Measurements from ENCODE around the gene MVP.
"Not testable (repeated sequence)": the region's sequence is repeated elsewhere in the genome, so short reads cannot be mapped to it uniquely, and the experiment has no call there.

Gene MVP

DNA sequence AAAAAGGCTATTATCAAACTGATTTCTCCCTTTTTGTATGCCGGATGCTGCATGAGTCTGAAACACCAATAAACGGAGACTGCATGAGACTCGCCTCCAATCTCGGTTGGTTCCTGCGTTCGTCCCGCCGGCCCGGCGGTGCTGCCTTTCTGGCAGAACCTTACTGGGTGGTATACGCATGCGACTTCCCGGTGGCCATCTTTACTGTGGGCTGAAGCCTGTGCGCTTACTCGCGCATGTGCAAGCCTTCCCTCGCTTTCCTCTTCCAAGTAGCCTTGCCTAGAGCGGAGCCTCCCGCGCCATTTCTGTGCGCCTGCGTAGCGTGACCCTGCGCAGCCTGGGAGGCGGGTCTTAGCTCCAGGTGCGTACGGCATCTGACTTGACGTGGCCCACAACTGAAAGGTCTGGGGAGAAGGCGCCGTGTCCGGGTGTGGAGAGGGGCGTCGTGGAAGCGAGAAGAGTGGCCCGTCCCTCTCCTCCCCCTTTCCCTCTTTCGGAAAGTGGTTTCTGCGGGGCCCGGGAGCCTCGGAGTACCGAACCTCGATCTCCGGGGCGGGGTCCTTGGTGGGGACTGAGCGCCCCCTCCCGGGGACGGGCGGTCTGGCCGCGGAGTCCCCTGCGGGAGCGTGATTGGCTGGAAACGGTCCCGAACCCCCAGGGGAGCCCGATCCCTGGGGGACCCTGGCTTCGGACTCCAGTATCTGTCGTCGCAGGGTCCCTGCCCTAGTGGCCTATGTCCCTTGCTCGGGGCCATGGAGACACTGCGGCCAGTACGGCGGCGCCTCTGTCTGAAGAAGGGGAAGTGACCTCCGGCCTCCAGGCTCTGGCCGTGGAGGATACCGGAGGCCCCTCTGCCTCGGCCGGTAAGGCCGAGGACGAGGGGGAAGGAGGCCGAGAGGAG, 4.2 kb upstream of the MVP start, which contains the start of gene PAGR1:
TSS of gene PAGR1 (plus strand) at position 360 of the 901 bp plus-strand sequence. CDS start at position 734, 374 bp downstream.
- DNase-seq (ENCODE audit: low read depth) = peak; percentile 100

DNA sequence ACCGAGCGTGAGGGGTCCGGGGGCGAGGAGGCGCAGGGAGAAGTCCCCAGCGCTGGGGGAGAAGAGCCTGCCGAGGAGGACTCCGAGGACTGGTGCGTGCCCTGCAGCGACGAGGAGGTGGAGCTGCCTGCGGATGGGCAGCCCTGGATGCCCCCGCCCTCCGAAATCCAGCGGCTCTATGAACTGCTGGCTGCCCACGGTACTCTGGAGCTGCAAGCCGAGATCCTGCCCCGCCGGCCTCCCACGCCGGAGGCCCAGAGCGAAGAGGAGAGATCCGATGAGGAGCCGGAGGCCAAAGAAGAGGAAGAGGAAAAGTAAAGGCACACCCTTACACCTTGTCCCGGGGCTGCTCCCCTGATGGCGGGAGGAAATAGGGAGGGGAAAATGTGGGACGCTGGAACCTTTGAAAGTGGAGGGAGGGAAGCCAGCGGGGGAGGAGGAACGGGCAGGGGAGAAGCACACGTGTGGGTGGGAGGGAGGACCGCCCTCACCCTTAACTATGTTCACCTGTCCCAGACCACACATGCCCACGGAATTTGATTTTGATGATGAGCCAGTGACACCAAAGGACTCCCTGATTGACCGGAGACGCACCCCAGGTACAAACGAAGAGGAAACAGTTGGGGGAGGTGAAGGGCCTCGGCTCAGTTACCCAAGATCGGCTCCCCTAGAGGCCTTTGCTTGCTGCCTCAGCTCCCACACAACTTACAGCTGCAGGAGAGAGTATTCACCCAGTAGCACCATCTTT, 3.4 kb upstream of the MVP start:
- DNase-seq (ENCODE audit: low read depth) = peak; percentile 71

DNA sequence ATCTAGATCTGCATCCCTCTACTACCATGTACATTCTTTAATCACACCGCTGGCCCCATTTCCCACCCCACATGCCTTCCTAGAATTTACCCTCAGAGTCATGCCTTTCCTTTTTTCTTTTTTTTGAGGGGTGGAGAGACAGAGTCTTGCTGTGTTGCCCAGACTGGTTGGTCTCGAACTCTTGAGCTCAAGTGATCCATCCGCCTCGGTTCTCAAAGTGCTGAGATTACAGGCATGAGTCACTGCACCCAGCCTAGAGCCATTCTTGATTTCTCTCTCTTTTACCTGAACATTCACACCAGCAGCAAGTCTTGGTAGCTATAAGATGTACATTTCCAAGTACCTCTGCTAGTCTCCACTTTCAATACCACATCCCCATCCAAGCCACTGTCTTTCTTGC, 2.2 kb upstream of the MVP start:
- DNase-seq (ENCODE audit: low read depth) = no peak

DNA sequence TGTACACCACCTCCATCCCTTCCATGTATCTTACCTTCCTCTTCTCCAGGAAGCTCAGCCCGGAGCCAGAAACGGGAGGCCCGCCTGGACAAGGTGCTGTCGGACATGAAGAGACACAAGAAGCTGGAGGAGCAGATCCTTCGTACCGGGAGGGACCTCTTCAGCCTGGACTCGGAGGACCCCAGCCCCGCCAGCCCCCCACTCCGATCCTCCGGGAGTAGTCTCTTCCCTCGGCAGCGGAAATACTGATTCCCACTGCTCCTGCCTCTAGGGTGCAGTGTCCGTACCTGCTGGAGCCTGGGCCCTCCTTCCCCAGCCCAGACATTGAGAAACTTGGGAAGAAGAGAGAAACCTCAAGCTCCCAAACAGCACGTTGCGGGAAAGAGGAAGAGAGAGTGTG, 756 bp upstream of the MVP start:
- no peak for DNase-seq (ENCODE audit: low read depth)

DNA sequence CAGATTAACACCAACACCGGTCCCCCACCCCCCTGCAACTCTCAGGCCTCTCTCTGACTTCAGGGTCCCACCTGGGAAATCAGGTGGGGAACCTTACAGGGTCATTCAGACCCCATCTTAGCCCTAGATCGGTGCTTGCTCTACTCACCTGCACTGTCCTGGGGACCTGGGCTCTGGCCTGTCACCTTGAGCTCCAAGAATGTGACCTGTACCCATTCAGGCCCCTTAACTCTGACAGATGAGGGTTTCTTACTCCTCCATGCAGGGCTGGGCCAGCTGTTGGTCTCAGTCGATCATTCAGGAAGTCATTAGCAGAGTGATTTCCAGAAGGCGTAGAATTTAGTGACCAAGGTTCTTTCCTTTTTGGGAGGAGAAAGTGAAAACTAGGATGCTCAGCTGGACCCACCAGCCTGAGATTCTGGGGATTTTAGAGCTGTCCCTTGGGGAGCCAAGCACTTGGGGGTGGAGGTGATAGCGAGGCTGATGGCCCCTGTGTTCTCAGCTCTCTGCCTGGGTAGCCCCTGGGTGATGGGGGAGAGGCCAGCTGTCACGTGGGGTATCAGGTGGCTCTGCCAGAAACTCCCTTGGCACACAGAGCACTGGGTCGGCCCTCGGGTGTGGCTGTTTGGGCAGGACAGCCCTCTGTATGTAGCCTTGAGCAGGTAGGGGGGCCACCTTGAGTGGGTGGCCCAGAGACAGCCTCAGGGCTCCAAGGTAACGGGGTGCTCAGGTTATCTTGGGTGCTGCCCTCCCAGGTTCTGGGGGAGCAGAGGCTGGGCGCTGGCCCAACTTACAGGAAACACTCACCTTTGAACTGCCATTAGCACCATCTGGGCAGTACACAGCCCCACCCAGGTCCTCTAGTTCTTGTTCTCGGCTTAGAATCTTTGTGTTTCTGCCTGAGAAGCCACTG, 724 bp downstream of the MVP start:
- DNase-seq (ENCODE audit: low read depth) = peak; percentile 54

DNA sequence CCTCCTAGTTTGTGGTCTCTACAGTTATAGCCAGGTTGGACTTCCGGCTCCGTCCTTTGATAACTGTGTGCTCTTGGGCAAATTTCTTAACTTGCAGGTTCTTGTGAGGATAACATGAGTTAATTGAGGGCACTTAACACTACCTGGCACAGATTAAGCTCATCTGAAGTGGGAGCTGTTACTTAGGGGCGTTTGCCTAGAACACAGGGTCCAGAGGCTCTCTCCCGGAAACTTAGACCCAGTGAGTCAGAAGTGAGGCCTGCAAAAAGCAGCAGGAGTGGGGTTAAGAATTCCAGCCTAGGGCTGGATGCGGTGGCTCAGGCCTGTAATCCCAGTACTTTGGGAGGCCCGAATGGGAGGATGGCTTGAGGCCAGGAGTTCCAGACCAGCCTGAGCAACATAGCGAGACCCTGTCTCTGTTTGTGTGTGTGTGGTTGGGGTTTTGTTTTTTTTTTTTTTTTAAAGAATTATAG, 1.4 kb downstream of the MVP start:
- DNase-seq (ENCODE audit: low read depth) = peak; percentile 70

DNA sequence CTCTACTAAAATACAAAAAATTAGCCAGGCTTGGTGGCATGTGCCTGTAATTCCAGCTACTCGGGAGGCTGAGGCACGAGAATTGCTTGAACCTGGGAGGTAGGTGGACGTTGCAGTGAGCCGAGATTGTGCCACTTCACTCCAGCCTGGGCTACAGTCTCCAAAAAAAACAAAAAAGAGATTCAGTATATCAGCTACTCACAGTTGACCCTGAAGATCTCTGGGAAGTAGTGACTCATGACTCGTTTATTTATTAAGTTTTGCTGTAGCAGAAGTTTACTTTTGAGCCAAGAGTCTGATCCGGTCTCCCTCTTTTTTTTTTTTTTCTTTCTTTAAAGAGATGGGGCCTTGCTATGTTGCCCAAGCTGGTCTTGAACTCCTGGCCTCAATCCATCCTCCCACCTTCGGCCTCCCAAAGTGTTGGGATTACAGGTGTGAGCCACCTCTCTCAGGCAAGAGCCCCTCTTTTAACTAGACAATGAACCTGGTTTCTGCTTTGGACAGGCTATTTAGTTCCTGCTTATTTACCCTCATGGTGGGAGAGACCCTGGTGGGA, 4.4 kb downstream of the MVP start:
- peak; percentile 57 for DNase-seq (ENCODE audit: low read depth)

DNA sequence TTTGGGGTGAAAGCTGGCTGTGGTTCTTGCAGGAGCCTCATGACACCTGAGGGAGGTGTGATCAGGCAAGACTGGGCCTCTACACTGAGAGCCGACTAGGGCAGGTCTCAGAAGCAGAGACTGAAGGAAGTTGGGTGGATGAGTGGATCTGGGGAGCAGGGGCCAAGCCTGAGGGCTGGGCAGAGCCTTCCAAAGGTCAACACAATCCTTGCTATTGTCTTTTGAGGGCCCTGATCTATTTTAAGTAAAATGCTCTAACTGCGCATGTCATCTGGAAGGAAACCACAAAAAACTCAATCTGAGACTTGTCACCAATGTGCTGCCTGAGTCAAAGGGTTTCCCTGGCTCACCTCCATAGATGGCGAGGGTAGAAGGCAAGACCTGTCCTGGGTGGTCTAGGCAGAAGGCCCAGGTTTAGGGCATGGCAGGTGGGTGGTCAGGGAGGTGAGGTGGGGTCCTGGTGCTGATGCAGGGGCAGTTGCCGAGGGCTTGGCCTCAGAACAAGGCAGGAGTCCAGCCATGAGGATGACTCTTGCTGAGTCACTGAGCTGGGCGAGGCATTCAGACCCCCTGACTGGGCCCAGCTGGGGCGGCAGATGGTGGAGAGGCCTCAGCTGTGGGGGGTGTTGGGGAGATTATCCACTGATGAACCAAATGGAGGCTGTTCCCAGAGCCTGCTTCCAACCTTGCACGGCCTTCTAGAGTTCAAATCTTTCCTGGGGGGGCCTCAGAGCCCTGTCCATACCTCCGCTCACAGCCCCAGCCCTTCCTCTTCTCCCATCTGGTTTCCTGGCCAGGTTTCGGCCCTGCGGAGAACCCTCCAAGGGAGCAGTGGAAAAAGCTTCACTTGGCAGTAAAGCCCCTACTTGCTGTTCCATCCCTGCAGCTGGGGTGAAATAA, 5.1 kb downstream of the MVP start:
- peak; percentile 54 for DNase-seq (ENCODE audit: low read depth)

DNA sequence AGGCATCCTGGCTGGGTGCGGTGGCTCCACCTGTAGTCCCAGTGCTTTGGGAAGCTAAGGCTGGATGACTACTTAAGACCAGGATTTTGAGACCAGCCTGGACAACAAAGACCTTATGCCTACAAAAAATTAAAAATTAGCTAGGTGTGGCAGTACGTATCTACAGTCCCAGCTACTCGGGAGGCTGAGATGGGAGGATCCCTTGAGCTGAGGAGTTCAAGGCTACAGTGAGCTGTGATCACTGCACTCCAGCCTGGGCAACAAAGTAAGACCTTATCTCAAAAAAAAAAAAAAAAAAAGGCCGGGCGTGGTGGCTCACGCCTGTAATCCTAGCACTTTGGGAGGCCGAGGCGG, 6.1 kb downstream of the MVP start:
- no peak for DNase-seq (ENCODE audit: low read depth)

DNA sequence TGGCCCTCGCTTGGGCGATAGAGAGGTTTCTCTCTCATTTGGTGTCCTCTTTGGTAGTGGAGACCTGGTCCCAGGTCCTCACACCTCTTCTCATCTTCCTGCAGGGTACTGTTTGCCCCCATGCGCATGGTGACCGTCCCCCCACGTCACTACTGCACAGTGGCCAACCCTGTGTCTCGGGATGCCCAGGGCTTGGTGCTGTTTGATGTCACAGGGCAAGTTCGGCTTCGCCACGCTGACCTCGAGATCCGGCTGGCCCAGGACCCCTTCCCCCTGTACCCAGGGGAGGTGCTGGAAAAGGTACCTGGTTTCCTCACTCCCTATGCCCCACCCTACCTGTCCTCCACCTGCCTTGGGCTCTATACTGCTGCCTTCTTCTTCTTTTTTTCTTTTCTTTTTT, 10.5 kb downstream of the MVP start:
- DNase-seq (ENCODE audit: low read depth) = no peak

DNA sequence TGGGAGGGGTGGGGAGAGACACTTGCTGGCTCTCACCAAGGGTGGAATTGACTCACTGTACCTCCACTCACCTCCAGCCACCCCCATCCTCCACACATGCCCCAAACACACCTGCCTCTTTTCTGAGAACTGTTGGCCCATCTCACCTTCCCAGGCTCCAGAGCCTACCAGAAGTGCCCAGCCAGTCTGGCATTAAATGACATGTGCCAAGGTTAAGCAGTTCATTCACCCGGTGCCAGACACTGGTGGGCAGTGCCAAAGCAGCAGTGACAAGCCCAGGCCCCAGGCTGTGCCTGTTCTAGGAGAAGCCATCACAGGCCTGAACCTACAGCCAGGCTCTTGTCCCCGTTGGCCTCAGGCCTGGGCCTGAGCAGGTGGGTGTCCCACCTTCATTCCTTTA, 11.2 kb downstream of the MVP start:
- no peak for DNase-seq (ENCODE audit: low read depth)

DNA sequence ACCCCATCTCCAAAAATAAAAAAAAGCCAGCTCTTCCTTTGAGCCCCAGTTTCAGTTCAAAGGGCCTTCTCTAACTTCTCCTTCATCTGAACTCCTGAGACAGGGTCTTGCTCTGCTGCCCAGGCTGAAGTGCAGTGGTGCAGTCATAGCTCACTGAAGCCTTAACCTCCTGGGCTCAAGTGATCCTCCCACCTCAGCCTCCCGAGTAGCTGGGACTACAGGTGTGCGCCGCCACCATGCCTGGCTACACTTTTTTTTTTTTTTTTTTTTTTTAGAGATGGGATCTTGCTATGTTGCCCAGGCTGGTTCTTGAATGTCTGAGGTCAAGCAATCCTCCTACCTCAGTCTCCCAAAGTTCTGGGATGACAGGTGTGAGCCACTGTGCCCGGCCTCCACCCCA, 13.0 kb downstream of the MVP start:
- DNase-seq (ENCODE audit: low read depth) = not testable (repeated sequence)

DNA sequence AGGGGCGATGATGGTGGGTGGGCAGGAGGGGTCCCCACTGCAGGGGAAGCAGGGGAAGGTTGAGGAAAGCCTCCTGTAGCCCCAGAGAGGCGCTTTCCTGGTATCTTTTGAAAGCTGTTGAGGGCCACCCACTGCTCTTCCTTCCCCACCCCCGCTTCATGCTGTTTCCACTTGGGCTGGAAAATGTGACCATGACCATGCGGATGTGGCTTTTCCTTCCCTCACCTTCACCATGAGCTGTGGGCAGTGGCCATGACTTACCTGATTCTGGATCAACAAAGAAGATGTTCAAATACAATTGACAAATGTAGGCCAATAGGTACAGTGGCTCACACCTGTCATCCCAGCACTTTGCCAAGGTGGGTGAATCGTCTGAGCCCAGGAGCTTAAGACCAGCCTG, 13.8 kb downstream of the MVP start:
- DNase-seq (ENCODE audit: low read depth) = no peak

DNA sequence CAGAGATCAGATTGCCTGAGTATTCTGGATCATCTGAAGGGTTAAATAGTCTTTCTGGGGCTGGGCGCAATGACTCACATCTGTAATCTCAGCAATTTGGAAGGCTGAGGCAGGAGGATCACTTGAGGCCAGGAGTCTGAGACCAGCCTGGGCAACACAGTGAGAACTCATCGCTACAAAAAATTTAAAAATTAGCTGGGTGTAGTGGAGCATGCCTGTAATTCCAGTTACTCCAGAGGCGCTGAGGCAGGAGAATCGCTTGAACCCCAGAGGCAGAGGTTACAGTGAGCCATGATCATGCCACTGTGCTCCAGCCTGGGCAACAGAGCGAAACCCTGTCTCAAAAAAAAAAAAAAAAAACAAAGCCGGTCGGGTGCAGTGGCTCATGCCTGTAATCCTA, 15.7 kb downstream of the MVP start:
- no peak for DNase-seq (ENCODE audit: low read depth)

DNA sequence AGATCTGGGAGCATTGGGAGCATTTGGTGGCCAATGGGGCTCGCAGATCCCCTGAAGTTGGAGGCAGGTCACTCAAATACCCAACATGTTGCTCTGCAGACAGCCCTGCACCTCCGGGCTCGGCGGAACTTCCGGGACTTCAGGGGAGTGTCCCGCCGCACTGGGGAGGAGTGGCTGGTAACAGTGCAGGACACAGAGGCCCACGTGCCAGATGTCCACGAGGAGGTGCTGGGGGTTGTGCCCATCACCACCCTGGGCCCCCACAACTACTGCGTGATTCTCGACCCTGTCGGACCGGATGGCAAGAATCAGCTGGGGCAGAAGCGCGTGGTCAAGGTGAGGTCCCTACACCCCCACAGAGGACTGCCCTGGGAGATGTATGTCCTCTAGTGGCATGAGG, 16.4 kb downstream of the MVP start:
- no peak for DNase-seq (ENCODE audit: low read depth)

DNA sequence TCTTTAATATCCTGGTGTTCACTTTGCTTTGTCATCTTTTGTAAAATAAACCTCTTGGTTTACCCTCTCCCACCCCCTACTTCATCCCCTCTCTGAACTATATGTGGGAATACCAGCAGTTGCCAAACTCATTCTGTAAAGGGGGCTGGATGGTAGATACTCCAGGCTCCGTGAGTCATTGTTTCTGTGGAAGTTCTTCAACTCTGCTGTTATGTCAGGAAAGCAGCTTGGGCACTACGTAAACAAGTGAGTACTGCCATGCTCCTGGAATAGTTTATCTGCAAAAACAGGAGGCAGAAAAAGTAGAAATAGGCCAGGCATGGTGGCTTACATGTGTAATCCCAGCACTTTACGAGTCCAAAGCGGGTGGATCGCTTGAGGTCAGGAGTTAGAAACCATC, 17.6 kb downstream of the MVP start:
- no peak for DNase-seq (ENCODE audit: low read depth)

DNA sequence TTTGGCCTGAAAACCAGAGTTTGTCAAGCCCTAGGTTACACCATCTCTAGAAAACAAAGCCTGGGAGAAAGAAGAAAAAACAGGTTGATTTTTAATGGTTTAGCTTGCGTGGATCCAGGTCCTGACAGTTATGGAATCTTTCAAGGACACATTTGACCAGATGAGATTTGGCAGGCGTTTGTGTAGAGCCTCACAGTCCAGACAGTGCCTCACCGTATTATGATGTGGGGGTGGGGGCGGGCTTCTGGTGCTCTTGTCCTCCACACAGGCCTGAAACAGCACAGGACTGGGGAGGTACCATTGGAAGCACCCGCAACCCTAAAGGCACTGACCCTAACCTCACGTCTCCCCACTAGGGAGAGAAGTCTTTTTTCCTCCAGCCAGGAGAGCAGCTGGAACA, 19.6 kb downstream of the MVP start:
- DNase-seq (ENCODE audit: low read depth) = no peak

DNA sequence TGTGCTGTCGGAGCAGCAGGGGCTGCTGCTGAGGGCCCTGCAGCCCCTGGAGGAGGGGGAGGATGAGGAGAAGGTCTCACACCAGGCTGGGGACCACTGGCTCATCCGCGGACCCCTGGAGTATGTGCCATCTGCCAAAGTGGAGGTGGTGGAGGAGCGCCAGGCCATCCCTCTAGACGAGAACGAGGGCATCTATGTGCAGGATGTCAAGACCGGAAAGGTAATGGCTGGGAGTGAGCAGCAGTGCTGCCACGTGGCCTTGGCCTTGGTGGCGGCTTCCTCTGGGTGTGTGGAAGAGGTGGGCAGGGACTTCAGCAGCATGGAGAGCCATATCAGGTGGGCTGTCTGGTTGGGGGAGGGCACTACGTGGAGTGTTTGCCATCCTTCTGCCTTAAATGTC, 20.0 kb downstream of the MVP start:
- no peak for DNase-seq (ENCODE audit: low read depth)

DNA sequence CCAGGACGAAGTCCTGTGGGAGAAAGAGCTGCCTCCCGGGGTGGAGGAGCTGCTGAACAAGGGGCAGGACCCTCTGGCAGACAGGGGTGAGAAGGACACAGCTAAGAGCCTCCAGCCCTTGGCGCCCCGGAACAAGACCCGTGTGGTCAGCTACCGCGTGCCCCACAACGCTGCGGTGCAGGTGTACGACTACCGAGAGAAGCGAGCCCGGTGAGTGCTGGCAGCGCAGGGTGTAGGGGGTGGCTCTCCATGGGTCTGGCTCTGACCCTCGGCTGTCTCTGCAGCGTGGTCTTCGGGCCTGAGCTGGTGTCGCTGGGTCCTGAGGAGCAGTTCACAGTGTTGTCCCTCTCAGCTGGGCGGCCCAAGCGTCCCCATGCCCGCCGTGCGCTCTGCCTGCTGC, 21.4 kb downstream of the MVP start:
- no peak for DNase-seq (ENCODE audit: low read depth)

DNA sequence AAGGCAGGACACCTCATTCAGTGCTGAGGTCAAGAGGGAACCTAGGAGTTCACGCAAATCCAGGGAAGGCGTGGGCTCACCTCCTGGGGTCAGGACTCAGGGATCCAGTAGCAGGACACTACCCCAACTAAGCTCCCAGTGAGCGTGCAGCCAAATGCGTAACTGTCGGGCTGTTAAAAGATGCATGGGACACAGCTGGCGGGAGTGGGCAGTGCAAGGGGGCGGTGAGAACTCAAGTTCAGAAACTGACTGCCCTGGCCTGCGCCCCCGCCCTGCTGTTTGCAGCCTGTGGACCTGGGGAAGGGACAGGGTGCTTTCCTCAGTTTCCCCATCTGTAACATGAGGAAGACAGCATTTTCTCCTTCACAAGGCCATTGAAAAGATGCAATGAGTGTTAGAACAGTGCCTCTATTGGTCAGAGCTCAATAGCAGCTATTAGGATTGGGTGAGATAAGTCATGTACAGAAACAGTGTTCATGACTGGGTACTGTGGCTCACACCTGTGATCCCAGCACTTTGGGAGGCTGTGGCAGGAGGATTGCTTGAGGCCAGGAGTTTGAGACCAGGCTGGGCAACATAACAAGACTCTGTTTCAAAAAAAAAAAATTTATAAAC, 22.6 kb downstream of the MVP start:
- no peak for DNase-seq (ENCODE audit: low read depth)
